GM23338 (cell line): Measurements from ENCODE around the gene MTRR. TPM values are rescaled to one million over a fixed set of nuclear protein-coding genes. Genes with fewer than 3 reads are reported as not detected.

Source experiments
- ATAC-seq: fragments of 200-7000 bp; cut with Tn5 transposase; 3 replicates; pipeline ENCODE4 v1.9.1; 2020
- DNase-seq: peaks from one replicate; pipeline ENCODE4 v3.0.0-alpha.2; 2015; ENCODE audit warnings: low spot score
- H2AFZ ChIP-seq: fragments of 200-600 bp; sonication (generic); 2 replicates; pipeline ENCODE4 v1.8.0; 2016; ENCODE audit warnings: antibody characterized with exemption, mild to moderate bottlenecking, moderate library complexity
- H3F3A ChIP-seq: fragments of 200-600 bp; sonication (generic); replicated peaks from 2 replicates; pipeline ENCODE4 v1.8.0; 2017; ENCODE audit warnings: antibody characterized with exemption, mixed run types, low read depth
- H3K27ac ChIP-seq: fragments of 200-600 bp; sonication (generic); 2 replicates; pipeline ENCODE4 v1.6.1; 2016; ENCODE audit warnings: low read depth
- H3K27me3 ChIP-seq: fragments of 200-600 bp; sonication (generic); 2 replicates; pipeline ENCODE4 v1.8.0; 2016; ENCODE audit warnings: mild to moderate bottlenecking, mixed run types, moderate library complexity; ENCODE audit not compliant: insufficient read depth
- H3K36me3 ChIP-seq: fragments of 200-600 bp; sonication (generic); 2 replicates; pipeline ENCODE4 v1.8.0; 2016; ENCODE audit warnings: mild to moderate bottlenecking; ENCODE audit not compliant: insufficient read depth
- H3K4me1 ChIP-seq: fragments of 200-600 bp; sonication (generic); 2 replicates; pipeline ENCODE4 v1.8.0; 2016; ENCODE audit warnings: mild to moderate bottlenecking, moderate library complexity; ENCODE audit not compliant: insufficient read depth
- H3K4me2 ChIP-seq: fragments of 200-600 bp; sonication (generic); 2 replicates; pipeline ENCODE4 v1.7.1; 2017; ENCODE audit warnings: mixed run types
- H3K4me3 ChIP-seq: fragments of 200-600 bp; sonication (generic); 2 replicates; pipeline ENCODE4 v1.6.1; 2016; ENCODE audit warnings: mixed run types
- H3K79me2 ChIP-seq: fragments of 200-600 bp; sonication (generic); replicated peaks from 2 replicates; pipeline ENCODE4 v1.8.0; 2017; ENCODE audit warnings: mild to moderate bottlenecking; ENCODE audit not compliant: insufficient read depth
- H3K9me2 ChIP-seq: fragments of 200-600 bp; sonication (generic); 2 replicates; pipeline ENCODE4 v1.8.0; 2017; ENCODE audit not compliant: insufficient read depth
- H4K20me1 ChIP-seq: fragments of 200-600 bp; sonication (generic); replicated peaks from 2 replicates; pipeline ENCODE4 v1.8.0; 2017; ENCODE audit warnings: mild to moderate bottlenecking; ENCODE audit not compliant: insufficient read depth
- H3K27ac Mint-ChIP-seq: 2 replicates; pipeline ENCODE4 v1.8.0; 2020; ENCODE audit warnings: inconsistent platforms, mild to moderate bottlenecking, moderate library complexity, mixed read lengths
- H3K27me3 Mint-ChIP-seq: 3 replicates; pipeline ENCODE4 v1.8.0; 2022; ENCODE audit warnings: low read depth, mild to moderate bottlenecking, moderate library complexity, mixed read lengths, inconsistent platforms; ENCODE audit not compliant: insufficient read depth, poor library complexity
- H3K36me3 Mint-ChIP-seq: 3 replicates; pipeline ENCODE4 v1.8.0; 2021; ENCODE audit warnings: low read depth, mild to moderate bottlenecking, inconsistent platforms, moderate library complexity, mixed read lengths
- H3K4me1 Mint-ChIP-seq: 3 replicates; pipeline ENCODE4 v1.8.0; 2020; ENCODE audit warnings: mild to moderate bottlenecking, inconsistent platforms, mixed read lengths
- H3K4me3 Mint-ChIP-seq: 3 replicates; pipeline ENCODE4 v1.8.0; 2021; ENCODE audit warnings: moderate library complexity, mild to moderate bottlenecking, inconsistent platforms, mixed read lengths
- H3K9me3 Mint-ChIP-seq: 3 replicates; pipeline ENCODE4 v1.8.0; 2020; ENCODE audit warnings: moderate library complexity, mild to moderate bottlenecking, inconsistent platforms, mixed read lengths
- CREB1 ChIP-seq: fragments of 250-450 bp; sonication (Bioruptor Pico); IDR thresholded peaks from 2 replicates; pipeline ENCODE4 v1.5.0; 2020; ENCODE audit warnings: low read depth, mild to moderate bottlenecking, moderate library complexity
- CTCF ChIP-seq, 2 experiments: fragments of 200-600 bp in 1 of 2; sonication (generic) in 1 of 2; conservative IDR thresholded peaks; 2 replicates each; pipeline versions ENCODE4 v1.5.1 to v1.6.1; 2016 to 2017; ENCODE audit warnings: antibody characterized with exemption in 2 of 2, low read depth in 2 of 2, mild to moderate bottlenecking in 2 of 2, moderate library complexity in 1 of 2
- ETS1 ChIP-seq: IDR thresholded peaks from 2 replicates; pipeline ENCODE4 v1.6.1; 2016; ENCODE audit warnings: antibody characterized with exemption
- EZH2 ChIP-seq: fragments of 200-600 bp; sonication (generic); IDR thresholded peaks from one replicate; pipeline ENCODE4 v1.8.0; 2017; ENCODE audit warnings: antibody characterized with exemption, mild to moderate bottlenecking, low read depth; ENCODE audit not compliant: unreplicated experiment
- EZH2phosphoT487 ChIP-seq: fragments of 200-600 bp; sonication (generic); IDR thresholded peaks from one replicate; pipeline ENCODE4 v1.8.1; 2018; ENCODE audit warnings: antibody characterized with exemption; ENCODE audit not compliant: unreplicated experiment
- JUNB ChIP-seq: IDR thresholded peaks from one replicate; pipeline ENCODE4 v1.6.1; 2016; ENCODE audit warnings: antibody characterized with exemption; ENCODE audit not compliant: unreplicated experiment
- POLR2AphosphoS5 ChIP-seq: IDR thresholded peaks from 2 replicates; pipeline ENCODE4 v1.6.1; 2016; ENCODE audit warnings: antibody characterized with exemption, low read depth
- STAT1 ChIP-seq: IDR thresholded peaks from one replicate; pipeline ENCODE4 v1.6.1; 2016; ENCODE audit warnings: antibody characterized with exemption; ENCODE audit not compliant: unreplicated experiment
- ZNF331 ChIP-seq: fragments of 250-450 bp; sonication (Bioruptor Pico); IDR thresholded peaks from 2 replicates; pipeline ENCODE4 v1.5.0; 2020; ENCODE audit warnings: low read depth, mild to moderate bottlenecking, moderate library complexity
- ZNF462 ChIP-seq: fragments of 250-450 bp; sonication (Bioruptor Pico); IDR thresholded peaks from 2 replicates; pipeline ENCODE4 v1.5.0; 2020; ENCODE audit warnings: mild to moderate bottlenecking, moderate library complexity
- polyA plus RNA-seq: library from polyadenylated mRNA; unstranded; fragments of >200 nt; fragmentation: Nextera tagmentation; extraction: Ambion mirVana; gene quantifications from 2 replicates; pipeline ENCODE4 v1.2.1, GENCODE V29; 2016
- total RNA-seq: library from RNA; depleted of rRNA; stranded (reverse); fragments of >200 nt; shearing (Covaris generic); gene quantifications from 2 replicates; pipeline ENCODE4 v1.2.3, GENCODE V29; 2014

The MTRR gene
- total and polyA plus RNA-seq, 2 experiments from 2014 or later = 16.5 to 55.9 TPM

- ATAC-seq = no peak
- no peak overlapping the region for H3K4me3 ChIP-seq
- no peaks in the 10 kb centered on the region for H3K9me2 ChIP-seq
- no peaks in the 10 kb centered on the region for H3K4me1 ChIP-seq
- H3K27ac ChIP-seq = no peak overlapping the region
- no peaks in the 10 kb centered on the region for H4K20me1 ChIP-seq
- peaks cover 49% of the 10 kb centered on the region for H3K36me3 ChIP-seq
- Mint-ChIP-seq H3K27ac (no peak overlapping the region), H3K4me1 (no peaks in the 10 kb centered on the region), H3K9me3 (no peaks in the 10 kb centered on the region), H3K27me3 (no peaks in the 10 kb centered on the region), H3K4me3 (no peak overlapping the region), H3K36me3 (peaks cover 66% of the 10 kb centered on the region)
- no peak overlapping the region for H2AFZ ChIP-seq
- H3F3A ChIP-seq = no peaks in the 10 kb centered on the region
- no peak overlapping the region for H3K4me2 ChIP-seq
- TF ChIP-seq ETS1 = no peak
- TF ChIP-seq CREB1 (CRISPR knock-in tag) = no peak
- no peak for TF ChIP-seq STAT1
- TF ChIP-seq EZH2 = no peak
- no peak for TF ChIP-seq JUNB
- no peak for DNase-seq
- no peaks in the 10 kb centered on the region for H3K27me3 ChIP-seq
- H3K79me2 ChIP-seq = no peaks in the 10 kb centered on the region
Observed at GRCh38 chr5:7888901-7889300, 20.0 kb downstream of the MTRR start.

GRCh38 chr5:7894439-7894838 lies 25.5 kb downstream of the MTRR start:
- TF ChIP-seq ETS1 (no peak), JUNB (no peak), ZNF462 (CRISPR knock-in tag) (no peak), POLR2AphosphoS5 (no peak), ZNF331 (no peak), EZH2phosphoT487 (no peak), CTCF (conservative IDR thresholded peaks at IDR 0.05; ENCODE audit: low read depth in 2 of 2) (no peak), STAT1 (no peak), EZH2 (no peak)
- Histone ChIP-seq H3K27ac (no peak overlapping the region), H3K36me3 (peaks cover 59% of the 10 kb centered on the region), H3K27me3 (no peaks in the 10 kb centered on the region), H3K4me2 (no peak overlapping the region), H3K4me1 (no peaks in the 10 kb centered on the region), H2AFZ (no peak overlapping the region), H3K79me2 (no peaks in the 10 kb centered on the region), H3K9me2 (no peaks in the 10 kb centered on the region), H3K4me3 (no peak overlapping the region), H4K20me1 (0 out of 2 replicates have a peak, but pooled peaks cover 7% of the 10 kb centered on the region), H3F3A (no peaks in the 10 kb centered on the region)
- H3K27ac Mint-ChIP-seq = no peak overlapping the region
- H3K27me3 Mint-ChIP-seq = no peaks in the 10 kb centered on the region
- H3K4me1 Mint-ChIP-seq = no peaks in the 10 kb centered on the region
- DNase-seq = no peak
- H3K4me3 Mint-ChIP-seq = no peak overlapping the region
- H3K9me3 Mint-ChIP-seq = no peaks in the 10 kb centered on the region
- no peak for ATAC-seq
- peaks cover 81% of the 10 kb centered on the region for H3K36me3 Mint-ChIP-seq
